GM13977 (cell line): ENCODE data around the gene MED9.
"Not testable (repeated sequence)": the region's sequence is repeated elsewhere in the genome, so short reads cannot be mapped to it uniquely, and the experiment has no call there.

Experiments used
- DNase-seq: peaks from one replicate; pipeline ENCODE4 v3.0.0; 2012; ENCODE audit warnings: low spot score
- in situ Hi-C: fragments of 300-500 bp; cut with MboI; formaldehyde crosslinking; loops from one replicate; pipeline ENCODE4 v1.12.0; 2022; ENCODE audit warnings: low sequenced_read_pairs, low pct_unique_long_range_greater_than_20kb, mixed read lengths, inconsistent platforms; ENCODE audit not compliant: unreplicated experiment
- TF ChIP-seq, protein P1 (sequence below): IDR thresholded peaks from 2 replicates; pipeline ENCODE4 v1.5.1; 2012; ENCODE audit warnings: mild to moderate bottlenecking, control low read depth; ENCODE audit not compliant: insufficient read depth; ENCODE audit errors: extremely low read depth, missing control alignments

The MED9 gene

GRCh38 chr17:17454276-17454675 is 22.5 kb upstream of the MED9 start:
- TF ChIP-seq, protein P1, sequence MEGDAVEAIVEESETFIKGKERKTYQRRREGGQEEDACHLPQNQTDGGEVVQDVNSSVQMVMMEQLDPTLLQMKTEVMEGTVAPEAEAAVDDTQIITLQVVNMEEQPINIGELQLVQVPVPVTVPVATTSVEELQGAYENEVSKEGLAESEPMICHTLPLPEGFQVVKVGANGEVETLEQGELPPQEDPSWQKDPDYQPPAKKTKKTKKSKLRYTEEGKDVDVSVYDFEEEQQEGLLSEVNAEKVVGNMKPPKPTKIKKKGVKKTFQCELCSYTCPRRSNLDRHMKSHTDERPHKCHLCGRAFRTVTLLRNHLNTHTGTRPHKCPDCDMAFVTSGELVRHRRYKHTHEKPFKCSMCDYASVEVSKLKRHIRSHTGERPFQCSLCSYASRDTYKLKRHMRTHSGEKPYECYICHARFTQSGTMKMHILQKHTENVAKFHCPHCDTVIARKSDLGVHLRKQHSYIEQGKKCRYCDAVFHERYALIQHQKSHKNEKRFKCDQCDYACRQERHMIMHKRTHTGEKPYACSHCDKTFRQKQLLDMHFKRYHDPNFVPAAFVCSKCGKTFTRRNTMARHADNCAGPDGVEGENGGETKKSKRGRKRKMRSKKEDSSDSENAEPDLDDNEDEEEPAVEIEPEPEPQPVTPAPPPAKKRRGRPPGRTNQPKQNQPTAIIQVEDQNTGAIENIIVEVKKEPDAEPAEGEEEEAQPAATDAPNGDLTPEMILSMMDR: no peak
- in situ Hi-C loops: no loop called here
- no peak for DNase-seq

- in situ Hi-C loops, DNase-seq: not testable (repeated sequence)
Measured at GRCh38 chr17:17454700-17455099, 22.1 kb upstream of the MED9 start.

GRCh38 chr17:17455173-17455572 is 21.6 kb upstream of the MED9 start:
- no peak for DNase-seq
- TF ChIP-seq, protein P1: no peak
- in situ Hi-C loops: no loop called here

DNA sequence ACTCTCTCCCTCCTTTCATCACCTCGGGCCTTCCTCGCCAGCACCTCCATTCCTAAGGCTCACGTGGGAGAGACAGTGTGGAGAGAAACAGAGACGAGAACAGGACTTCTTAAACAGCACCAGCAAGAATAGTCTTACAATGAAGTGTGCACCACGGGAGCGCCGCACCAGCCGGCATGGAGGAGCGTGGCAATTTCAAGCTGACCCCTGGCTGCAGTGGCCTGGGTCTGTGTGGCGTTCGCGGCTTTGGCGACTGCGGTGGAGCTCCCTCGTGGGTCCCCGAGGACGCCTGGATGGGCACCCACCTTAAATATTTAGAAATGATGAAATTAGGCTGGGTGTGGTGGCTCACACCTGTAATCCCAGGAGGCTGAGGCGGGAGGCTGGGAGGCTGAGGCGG is 20.5 kb upstream of the MED9 start:
- in situ Hi-C loops: no loop called here

DNA sequence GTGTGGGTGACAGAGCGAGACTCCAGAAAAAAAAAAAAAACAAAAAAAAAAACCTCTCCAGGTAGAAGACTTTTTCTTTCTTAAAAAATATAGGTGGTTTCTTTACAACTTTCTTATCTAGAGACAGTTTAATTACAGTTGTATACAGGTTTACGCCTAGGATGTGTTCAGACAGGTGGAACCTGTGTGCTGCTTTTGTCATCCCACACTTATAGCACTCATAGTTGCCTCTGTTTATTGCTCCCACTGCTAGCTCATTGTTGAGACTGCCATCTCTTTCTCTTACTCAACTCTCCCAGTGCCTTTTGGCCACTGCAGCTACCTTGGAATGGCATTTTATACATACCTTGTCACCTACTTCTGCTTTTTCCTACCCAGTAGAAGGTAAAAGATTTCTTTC is 19.1 kb upstream of the MED9 start:
- no peak for DNase-seq
- TF ChIP-seq, protein P1: no peak
- in situ Hi-C loops: no loop called here

More for the DNA sequence above, 20.5 kb upstream of the MED9 start:
- no peak for DNase-seq
- TF ChIP-seq, protein P1: no peak

DNA sequence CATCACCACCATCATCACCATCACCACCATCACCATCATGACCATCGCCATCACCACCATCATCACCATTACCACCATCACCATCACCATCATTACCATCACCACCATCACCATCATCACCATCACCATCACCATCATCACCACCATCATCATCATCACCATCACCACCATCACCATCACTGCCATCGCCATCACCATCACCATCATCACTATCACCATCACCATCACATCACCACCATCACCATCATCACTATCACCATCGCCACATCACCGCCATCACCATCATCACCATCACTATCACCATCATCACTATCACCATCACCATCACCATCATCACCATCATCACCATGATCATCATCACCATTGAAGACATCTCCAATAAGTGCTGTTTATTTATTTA is 16.8 kb upstream of the MED9 start:
- DNase-seq: no peak
- TF ChIP-seq, protein P1: no peak
- in situ Hi-C loops: no loop called here

DNA sequence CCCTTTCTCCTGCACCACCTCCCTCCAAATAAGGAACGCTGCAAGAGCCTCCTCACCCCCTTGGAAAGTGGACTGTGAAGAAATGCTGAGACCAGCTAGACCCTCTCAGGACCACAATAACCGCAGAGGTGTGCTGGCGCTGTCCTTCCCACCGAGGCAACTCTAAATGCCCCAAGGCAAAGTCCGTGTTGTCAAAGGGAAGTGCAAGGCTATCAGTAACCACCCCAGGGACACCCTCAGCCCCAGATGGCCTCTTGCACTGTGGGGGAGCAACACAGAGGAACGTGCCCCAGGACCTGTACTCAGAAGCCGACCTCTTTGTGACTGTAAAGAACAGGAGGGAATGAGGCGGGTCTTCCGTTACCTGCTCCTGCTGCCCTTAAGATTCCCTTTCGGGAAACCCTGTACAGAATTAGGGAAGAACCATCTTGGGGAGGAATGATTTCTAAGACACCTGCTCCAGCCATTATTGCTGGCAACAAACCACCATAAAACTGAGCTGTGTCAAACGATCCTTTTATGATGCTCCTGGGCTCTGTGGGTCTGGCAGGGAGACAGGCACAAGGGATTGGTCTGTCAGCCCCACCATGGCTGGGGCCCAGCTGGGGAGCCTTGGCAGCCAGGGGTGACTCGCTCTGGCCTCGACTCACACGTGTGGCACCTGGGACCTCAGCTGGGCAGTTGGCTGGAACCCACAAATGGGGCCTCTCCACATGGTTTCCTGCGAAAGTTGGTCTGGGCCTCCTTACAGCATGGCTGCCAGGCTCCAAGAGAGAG is 14.6 kb upstream of the MED9 start:
- no peak for DNase-seq
- TF ChIP-seq, protein P1: no peak
- in situ Hi-C loops: no loop called here
